IgD-negative memory B cell (primary cell): ENCODE measurements around the gene TWNK. TPM values are rescaled to one million over a fixed set of nuclear protein-coding genes. Genes with fewer than 3 reads are reported as not detected.
"Not testable (repeated sequence)": the region's sequence is repeated elsewhere in the genome, so short reads cannot be mapped to it uniquely, and the experiment has no call there.

Experiments used
- H3K27ac Mint-ChIP-seq, 3 donors: one replicate each; pipeline ENCODE4 v1.8.0; 2020 to 2022; ENCODE audit warnings: mild to moderate bottlenecking in 3 of 3, mixed read lengths in 3 of 3, moderate library complexity in 1 of 3
- H3K27me3 Mint-ChIP-seq: one replicate; pipeline ENCODE4 v1.8.0; 2021; ENCODE audit warnings: mixed read lengths
- H3K36me3 Mint-ChIP-seq: one replicate; pipeline ENCODE4 v1.8.0; 2020; ENCODE audit warnings: mild to moderate bottlenecking, mixed read lengths
- H3K4me1 Mint-ChIP-seq, 3 donors: one replicate each; pipeline ENCODE4 v1.8.0; 2020 to 2022; ENCODE audit warnings: mixed read lengths in 3 of 3, mild to moderate bottlenecking in 1 of 3
- H3K4me3 Mint-ChIP-seq, 4 donors: one replicate each; pipeline ENCODE4 v1.8.0; 2020 to 2022; ENCODE audit warnings: mild to moderate bottlenecking in 4 of 4, mixed read lengths in 4 of 4, moderate library complexity in 3 of 4
- H3K9me3 Mint-ChIP-seq, 3 donors: one replicate each; pipeline ENCODE4 v1.8.0; 2020 to 2021; ENCODE audit warnings: mixed read lengths in 3 of 3, mild to moderate bottlenecking in 1 of 3
- polyA plus RNA-seq: library from polyadenylated mRNA; unstranded; fragments of 300-500 nt; fragmentation: Illumina TruSeq; gene quantifications from one replicate; pipeline ENCODE4 v1.2.3, GENCODE V29; 2021

The TWNK gene
- polyA plus RNA-seq, 1 donor from 2014 or later, result 13.6 TPM

DNA sequence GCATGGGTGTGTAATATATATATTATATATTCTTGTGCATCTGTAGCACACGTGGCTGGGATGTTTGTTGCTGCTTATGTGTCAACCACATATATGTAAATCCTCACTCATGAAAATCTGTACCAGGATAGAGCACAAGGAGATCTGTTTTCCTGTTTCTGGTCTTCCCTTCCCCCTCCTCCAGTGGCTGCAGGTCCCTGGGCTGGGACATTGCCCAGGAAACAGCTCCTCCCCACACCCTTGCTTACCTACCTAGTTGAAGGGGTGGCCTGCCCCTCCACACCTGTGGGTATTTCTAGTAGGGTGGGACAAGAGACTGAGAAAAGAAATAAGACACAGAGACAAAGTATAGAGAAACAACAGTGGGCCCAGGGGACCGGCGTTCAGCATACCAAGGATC, 45.9 kb downstream of the TWNK start:
- Mint-ChIP-seq H3K36me3 (peaks cover 8% of the 10 kb centered on the region), H3K9me3 (no peaks in the 10 kb centered on the region), H3K4me1 (peaks cover 5 to 9% (median 8%) of the 10 kb centered on the region in 3 donors), H3K27ac (no peak overlapping the region), H3K27me3 (peaks cover 8% of the 10 kb centered on the region), H3K4me3 (peak overlapping the region in 1 of 4 donors; percentile 26)

- H3K4me1 Mint-ChIP-seq, H3K27me3 Mint-ChIP-seq, H3K9me3 Mint-ChIP-seq, H3K36me3 Mint-ChIP-seq: not testable (repeated sequence)
- peak overlapping the region in 1 of 3 donors; percentile 23 for H3K27ac Mint-ChIP-seq
- H3K4me3 Mint-ChIP-seq, result peak overlapping the region in 1 of 4 donors; percentile 26
These were observed 47.1 kb downstream of the TWNK start for GRCh38 chr10:101034404-101034803.

DNA sequence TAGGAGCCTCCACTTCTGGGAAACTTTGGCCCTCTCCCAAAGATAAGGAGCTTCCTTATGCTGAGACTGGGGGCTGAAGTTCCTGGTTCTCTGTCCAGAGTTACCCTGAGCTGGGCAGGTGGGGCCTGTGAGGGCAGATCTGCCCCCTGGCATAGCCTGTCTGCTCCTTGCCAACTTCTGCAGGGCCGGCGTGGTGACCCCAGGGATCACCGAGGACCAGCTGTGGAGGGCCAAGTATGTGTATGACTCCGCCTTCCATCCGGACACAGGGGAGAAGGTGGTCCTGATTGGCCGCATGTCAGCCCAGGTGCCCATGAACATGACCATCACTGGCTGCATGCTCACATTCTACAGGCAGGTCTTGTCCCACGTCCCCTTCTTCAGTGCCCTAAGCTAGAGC, 48.0 kb downstream of the TWNK start:
- no peaks in the 10 kb centered on the region for H3K27me3 Mint-ChIP-seq
- H3K4me3 Mint-ChIP-seq, result no peak overlapping the region
- H3K4me1 Mint-ChIP-seq, result peaks cover 5 to 9% (median 8%) of the 10 kb centered on the region in 3 donors
- peaks cover 8% of the 10 kb centered on the region for H3K36me3 Mint-ChIP-seq
- no peak overlapping the region for H3K27ac Mint-ChIP-seq
- no peaks in the 10 kb centered on the region for H3K9me3 Mint-ChIP-seq

DNA sequence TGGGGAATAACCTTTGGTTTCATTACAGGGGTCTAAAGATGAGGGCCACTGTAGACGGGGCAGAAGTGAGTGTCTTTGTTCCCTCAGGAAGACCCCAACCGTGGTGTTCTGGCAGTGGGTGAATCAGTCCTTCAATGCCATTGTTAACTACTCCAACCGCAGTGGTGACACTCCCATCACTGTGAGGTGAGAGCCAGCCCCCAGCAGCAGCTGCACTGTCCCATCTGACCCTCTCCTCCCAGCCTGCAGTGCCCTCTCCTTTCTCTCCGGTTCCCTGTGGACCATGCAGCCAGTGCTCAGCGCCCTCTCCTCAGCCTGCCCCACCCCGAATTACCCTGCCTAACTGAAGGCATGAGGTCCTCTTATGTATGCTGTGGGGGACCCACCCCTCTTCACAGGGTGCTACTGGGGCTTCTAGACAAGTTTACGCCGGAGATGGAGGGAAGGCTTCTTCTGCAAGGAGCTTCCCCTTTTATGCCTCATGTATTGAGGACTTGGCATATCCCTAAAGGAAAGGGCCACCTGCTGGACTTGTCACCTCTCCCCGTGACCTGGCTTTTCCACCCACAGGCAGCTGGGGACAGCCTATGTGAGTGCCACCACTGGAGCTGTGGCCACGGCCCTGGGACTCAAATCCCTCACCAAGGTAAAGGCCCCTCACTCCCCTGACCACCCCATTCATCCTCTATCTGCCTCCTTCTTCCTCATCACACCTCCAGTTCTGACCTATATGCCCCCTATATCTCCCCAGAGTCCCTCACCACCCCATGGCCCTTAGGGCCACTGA, 48.8 kb downstream of the TWNK start:
- Mint-ChIP-seq H3K9me3 (no peaks in the 10 kb centered on the region), H3K4me3 (peak overlapping the region in 1 of 4 donors; percentile 26), H3K4me1 (peaks cover 5 to 9% (median 8%) of the 10 kb centered on the region in 3 donors), H3K27ac (peak overlapping the region in 2 of 3 donors; percentile 12 to 35), H3K27me3 (no peaks in the 10 kb centered on the region), H3K36me3 (peaks cover 8% of the 10 kb centered on the region)

GRCh38 chr10:101036726-101037125, 49.4 kb downstream of the TWNK start:
- H3K27me3 Mint-ChIP-seq, result no peaks in the 10 kb centered on the region
- no peak overlapping the region for H3K4me3 Mint-ChIP-seq
- no peak overlapping the region for H3K27ac Mint-ChIP-seq
- no peaks in the 10 kb centered on the region for H3K9me3 Mint-ChIP-seq
- peaks cover 8% of the 10 kb centered on the region for H3K36me3 Mint-ChIP-seq
- peaks cover 5 to 12% (median 9%) of the 10 kb centered on the region in 3 donors for H3K4me1 Mint-ChIP-seq

- H3K36me3 Mint-ChIP-seq, result peaks cover 7% of the 10 kb centered on the region
- peaks cover 11 to 16% (median 15%) of the 10 kb centered on the region in 3 donors for H3K4me1 Mint-ChIP-seq
- no peaks in the 10 kb centered on the region for H3K27me3 Mint-ChIP-seq
- H3K9me3 Mint-ChIP-seq, result no peaks in the 10 kb centered on the region
- no peak overlapping the region for H3K4me3 Mint-ChIP-seq
- H3K27ac Mint-ChIP-seq, result no peak overlapping the region
These were observed 51.1 kb downstream of the TWNK start for GRCh38 chr10:101038484-101038883.

DNA sequence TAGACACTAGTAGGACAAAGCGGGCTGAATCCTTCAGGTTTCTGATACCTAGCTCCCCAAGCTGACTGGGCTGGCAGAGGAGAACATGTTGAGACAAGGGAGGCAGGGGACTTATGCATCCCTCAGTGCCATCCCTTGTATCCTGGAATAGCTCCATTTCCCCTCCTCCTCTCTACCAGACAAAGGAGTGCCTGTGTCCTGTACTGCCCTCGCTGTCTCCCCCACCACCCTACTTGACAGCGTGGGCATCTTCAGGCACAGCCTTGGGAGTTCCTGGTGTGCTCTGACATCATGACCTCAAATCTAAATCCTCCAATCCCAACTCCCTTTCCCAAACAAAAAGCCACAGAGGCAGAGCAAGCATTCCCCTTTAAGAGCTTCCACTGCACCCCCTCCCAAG, 52.7 kb downstream of the TWNK start:
- Mint-ChIP-seq H3K27me3 (no peaks in the 10 kb centered on the region), H3K4me1 (peaks cover 11 to 17% (median 16%) of the 10 kb centered on the region in 3 donors), H3K4me3 (peak overlapping the region in 1 of 4 donors; percentile 7), H3K9me3 (no peaks in the 10 kb centered on the region), H3K36me3 (peaks cover 7% of the 10 kb centered on the region), H3K27ac (no peak overlapping the region)

GRCh38 chr10:101040851-101041250, 53.5 kb downstream of the TWNK start:
- Mint-ChIP-seq H3K9me3 (no peaks in the 10 kb centered on the region), H3K27ac (peak overlapping the region in 1 of 3 donors; percentile 41), H3K4me3 (peak overlapping the region in 1 of 4 donors; percentile 47), H3K27me3 (no peaks in the 10 kb centered on the region), H3K36me3 (peaks cover 7% of the 10 kb centered on the region), H3K4me1 (peaks cover 11 to 17% (median 16%) of the 10 kb centered on the region in 3 donors)

- H3K4me1 Mint-ChIP-seq, result peaks cover 11 to 17% (median 16%) of the 10 kb centered on the region in 3 donors
- H3K4me3 Mint-ChIP-seq, result peak overlapping the region in 1 of 4 donors; percentile 47
- H3K27me3 Mint-ChIP-seq, result no peaks in the 10 kb centered on the region
- H3K36me3 Mint-ChIP-seq, result peaks cover 7% of the 10 kb centered on the region
- H3K27ac Mint-ChIP-seq, result peak overlapping the region in 2 of 3 donors; percentile 41
- no peaks in the 10 kb centered on the region for H3K9me3 Mint-ChIP-seq
These were observed 54.0 kb downstream of the TWNK start for GRCh38 chr10:101041252-101041761.

GRCh38 chr10:101042118-101042517, 54.8 kb downstream of the TWNK start:
- Mint-ChIP-seq H3K4me3 (peak overlapping the region; percentile 97 to 100 (median 98)), H3K9me3 (no peaks in the 10 kb centered on the region), H3K27me3 (peaks cover 5% of the 10 kb centered on the region), H3K4me1 (peaks cover 11 to 17% (median 16%) of the 10 kb centered on the region in 3 donors), H3K36me3 (peaks cover 6% of the 10 kb centered on the region), H3K27ac (peak overlapping the region in 1 of 3 donors; percentile 90)

GRCh38 chr10:101042667-101043362, 55.5 kb downstream of the TWNK start:
- peak overlapping the region; percentile 90 to 98 (median 96) for H3K27ac Mint-ChIP-seq

GRCh38 chr10:101043363-101043707, 56.0 kb downstream of the TWNK start:
- Mint-ChIP-seq H3K4me1 (peaks cover 11 to 17% (median 16%) of the 10 kb centered on the region in 3 donors), H3K27me3 (peaks cover 10% of the 10 kb centered on the region), H3K27ac (peak overlapping the region; percentile 90 to 98 (median 96)), H3K36me3 (no peaks in the 10 kb centered on the region), H3K4me3 (peak overlapping the region; percentile 97 to 100 (median 98)), H3K9me3 (no peaks in the 10 kb centered on the region)

More at GRCh38 chr10:101042667-101043362, 55.5 kb downstream of the TWNK start:
- H3K4me1 Mint-ChIP-seq, result peaks cover 11 to 17% (median 16%) of the 10 kb centered on the region in 3 donors
- peak overlapping the region; percentile 97 to 100 (median 98) for H3K4me3 Mint-ChIP-seq
- H3K27me3 Mint-ChIP-seq, result peaks cover 6% of the 10 kb centered on the region
- H3K9me3 Mint-ChIP-seq, result no peaks in the 10 kb centered on the region
- peaks cover 3% of the 10 kb centered on the region for H3K36me3 Mint-ChIP-seq
